DND-41 (cell line): ENCODE results near the gene GPC3.

Experiments used
- ATAC-seq: fragments of 200-7000 bp; cut with Tn5 transposase; 3 replicates; pipeline ENCODE4 v1.9.1; 2021; ENCODE audit warnings: low read depth; ENCODE audit not compliant: insufficient read depth
- DNase-seq: peaks from one replicate; pipeline ENCODE4 v3.0.0-alpha.2; 2020
- H2AFZ ChIP-seq: 2 replicates; pipeline ENCODE4 v1.6.0; 2012; ENCODE audit warnings: low read depth, low read length
- H3K27ac ChIP-seq: 2 replicates; pipeline ENCODE4 v1.5.1; 2012; ENCODE audit warnings: low read length, inconsistent platforms
- H3K27me3 ChIP-seq: fragments of 200-600 bp; sonication (generic); 2 replicates; pipeline ENCODE4 v1.6.0; 2012; ENCODE audit warnings: low read length, mild to moderate bottlenecking, inconsistent platforms; ENCODE audit not compliant: insufficient read depth, poor library complexity
- H3K36me3 ChIP-seq: 2 replicates; pipeline ENCODE4 v1.5.1; 2012; ENCODE audit warnings: low read length, inconsistent platforms; ENCODE audit not compliant: insufficient read depth
- H3K4me1 ChIP-seq: 2 replicates; pipeline ENCODE4 v1.5.1; 2012; ENCODE audit warnings: mild to moderate bottlenecking, low read length; ENCODE audit not compliant: insufficient read depth
- H3K4me2 ChIP-seq: 2 replicates; pipeline ENCODE4 v1.6.0; 2012; ENCODE audit warnings: mild to moderate bottlenecking, moderate library complexity, low read length, inconsistent platforms; ENCODE audit not compliant: insufficient read depth
- H3K4me3 ChIP-seq, 2 experiments: fragments of 200-600 bp in 1 of 2; shearing (Covaris generic) in 1 of 2; 2 replicates each; pipeline ENCODE4 v1.5.1; 2012 to 2016; ENCODE audit warnings: inconsistent platforms in 2 of 2, low read length in 2 of 2, mild to moderate bottlenecking in 2 of 2, low read depth in 1 of 2, moderate library complexity in 1 of 2
- H3K79me2 ChIP-seq: 2 replicates; pipeline ENCODE4 v1.6.0; 2012; ENCODE audit warnings: low read length, inconsistent platforms; ENCODE audit not compliant: insufficient read depth
- H3K9ac ChIP-seq: 2 replicates; pipeline ENCODE4 v1.6.0; 2012; ENCODE audit warnings: low read depth, mild to moderate bottlenecking, inconsistent platforms, low read length, moderate library complexity
- H3K9me3 ChIP-seq: 2 replicates; pipeline ENCODE4 v1.5.1; 2012; ENCODE audit warnings: low read length, moderate library complexity, mild to moderate bottlenecking, inconsistent platforms; ENCODE audit not compliant: insufficient read depth, severe bottlenecking
- H4K20me1 ChIP-seq: 2 replicates; pipeline ENCODE4 v1.6.0; 2012; ENCODE audit warnings: low read length; ENCODE audit not compliant: insufficient read depth
- CTCF ChIP-seq: IDR thresholded peaks from 2 replicates; pipeline ENCODE4 v1.5.1; 2012; ENCODE audit warnings: borderline replicate concordance, low read length, moderate library complexity, mild to moderate bottlenecking; ENCODE audit not compliant: poor library complexity, severe bottlenecking; ENCODE audit errors: extremely low read depth
- EZH2 ChIP-seq: IDR thresholded peaks from 3 replicates; pipeline ENCODE4 v1.6.1; 2012; ENCODE audit warnings: borderline replicate concordance, low read depth, mild to moderate bottlenecking, moderate library complexity, low read length, inconsistent platforms; ENCODE audit not compliant: severe bottlenecking

GPC3 gene

GRCh38 chrX:133511041-133511440 lies 474.4 kb downstream of the GPC3 start:
- Histone ChIP-seq H3K79me2 (no peaks in the 10 kb centered on the region), H3K4me2 (no peak overlapping the region), H3K27me3 (no peaks in the 10 kb centered on the region), H3K4me3 (no peak overlapping the region), H3K9me3 (no peaks in the 10 kb centered on the region), H3K4me1 (no peaks in the 10 kb centered on the region), H3K36me3 (no peaks in the 10 kb centered on the region), H2AFZ (no peak overlapping the region), H3K9ac (no peak overlapping the region), H3K27ac (no peak overlapping the region), H4K20me1 (no peaks in the 10 kb centered on the region)
- ATAC-seq (no peak), DNase-seq (no peak)
- TF ChIP-seq CTCF (no peak), EZH2 (no peak)

- Histone ChIP-seq H3K27ac (no peak overlapping the region), H4K20me1 (no peaks in the 10 kb centered on the region), H3K27me3 (no peaks in the 10 kb centered on the region), H3K79me2 (no peaks in the 10 kb centered on the region), H3K9ac (no peak overlapping the region), H3K36me3 (no peaks in the 10 kb centered on the region), H3K4me3 (no peak overlapping the region), H2AFZ (no peak overlapping the region), H3K9me3 (no peaks in the 10 kb centered on the region), H3K4me2 (no peak overlapping the region), H3K4me1 (no peaks in the 10 kb centered on the region)
- TF ChIP-seq EZH2: no peak
- TF ChIP-seq CTCF: no peak
- DNase-seq (no peak), ATAC-seq (no peak)
Measured at GRCh38 chrX:133497356-133497755, 488.0 kb downstream of the GPC3 start.

- TF ChIP-seq CTCF: no peak
- TF ChIP-seq EZH2: no peak
- H3K4me3 ChIP-seq: no peak overlapping the region
- H3K36me3 ChIP-seq: no peaks in the 10 kb centered on the region
- no peaks in the 10 kb centered on the region for H4K20me1 ChIP-seq
- DNase-seq: no peak
- no peak overlapping the region for H3K9ac ChIP-seq
- no peak overlapping the region for H2AFZ ChIP-seq
- ATAC-seq: no peak
- H3K9me3 ChIP-seq: no peaks in the 10 kb centered on the region
- H3K4me2 ChIP-seq: no peak overlapping the region
- no peaks in the 10 kb centered on the region for H3K79me2 ChIP-seq
- no peaks in the 10 kb centered on the region for H3K4me1 ChIP-seq
- no peak overlapping the region for H3K27ac ChIP-seq
- H3K27me3 ChIP-seq: no peaks in the 10 kb centered on the region
Measured at GRCh38 chrX:133495464-133496391, 489.7 kb downstream of the GPC3 start.

GRCh38 chrX:133493366-133493765 lies 492.0 kb downstream of the GPC3 start:
- no peak overlapping the region for H3K27ac ChIP-seq
- no peaks in the 10 kb centered on the region for H3K4me1 ChIP-seq
- no peak for TF ChIP-seq CTCF
- no peak for TF ChIP-seq EZH2
- no peaks in the 10 kb centered on the region for H3K36me3 ChIP-seq
- ATAC-seq: no peak
- no peak overlapping the region for H3K9ac ChIP-seq
- H2AFZ ChIP-seq: no peak overlapping the region
- no peak overlapping the region for H3K4me2 ChIP-seq
- no peaks in the 10 kb centered on the region for H3K9me3 ChIP-seq
- no peaks in the 10 kb centered on the region for H3K79me2 ChIP-seq
- no peaks in the 10 kb centered on the region for H4K20me1 ChIP-seq
- DNase-seq: no peak
- H3K27me3 ChIP-seq: no peaks in the 10 kb centered on the region
- H3K4me3 ChIP-seq: no peak overlapping the region
